ENCODE results near the gene DPP10.

The DPP10 gene

DNA sequence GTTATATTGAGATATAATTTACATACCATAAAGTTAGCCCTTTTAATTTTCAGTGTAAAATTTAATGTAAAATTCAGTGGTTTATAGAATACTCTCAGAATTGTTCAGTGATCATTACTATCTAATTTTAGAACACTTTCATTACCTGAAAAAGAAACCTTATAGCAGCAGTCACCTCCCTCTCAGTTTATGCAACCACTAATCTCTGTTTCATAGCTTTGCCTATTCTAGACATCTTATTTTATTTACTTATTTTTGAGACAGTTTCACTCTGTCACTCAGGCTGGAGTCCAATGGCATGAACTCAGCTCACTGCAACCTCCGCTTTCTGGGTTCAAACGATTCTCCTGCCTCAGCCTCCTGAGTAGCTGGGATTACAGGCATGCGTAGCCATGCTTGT lies 479.6 kb downstream of the DPP10 start:
- Mint-ChIP-seq H3K27me3 (no peaks in the 10 kb centered on the region), H3K36me3 (ENCODE audit: insufficient read depth) (no peaks in the 10 kb centered on the region)
- no peak for ATAC-seq (replicated peaks; ENCODE audit: extremely low read depth, poor library complexity, severe bottlenecking)

DNA sequence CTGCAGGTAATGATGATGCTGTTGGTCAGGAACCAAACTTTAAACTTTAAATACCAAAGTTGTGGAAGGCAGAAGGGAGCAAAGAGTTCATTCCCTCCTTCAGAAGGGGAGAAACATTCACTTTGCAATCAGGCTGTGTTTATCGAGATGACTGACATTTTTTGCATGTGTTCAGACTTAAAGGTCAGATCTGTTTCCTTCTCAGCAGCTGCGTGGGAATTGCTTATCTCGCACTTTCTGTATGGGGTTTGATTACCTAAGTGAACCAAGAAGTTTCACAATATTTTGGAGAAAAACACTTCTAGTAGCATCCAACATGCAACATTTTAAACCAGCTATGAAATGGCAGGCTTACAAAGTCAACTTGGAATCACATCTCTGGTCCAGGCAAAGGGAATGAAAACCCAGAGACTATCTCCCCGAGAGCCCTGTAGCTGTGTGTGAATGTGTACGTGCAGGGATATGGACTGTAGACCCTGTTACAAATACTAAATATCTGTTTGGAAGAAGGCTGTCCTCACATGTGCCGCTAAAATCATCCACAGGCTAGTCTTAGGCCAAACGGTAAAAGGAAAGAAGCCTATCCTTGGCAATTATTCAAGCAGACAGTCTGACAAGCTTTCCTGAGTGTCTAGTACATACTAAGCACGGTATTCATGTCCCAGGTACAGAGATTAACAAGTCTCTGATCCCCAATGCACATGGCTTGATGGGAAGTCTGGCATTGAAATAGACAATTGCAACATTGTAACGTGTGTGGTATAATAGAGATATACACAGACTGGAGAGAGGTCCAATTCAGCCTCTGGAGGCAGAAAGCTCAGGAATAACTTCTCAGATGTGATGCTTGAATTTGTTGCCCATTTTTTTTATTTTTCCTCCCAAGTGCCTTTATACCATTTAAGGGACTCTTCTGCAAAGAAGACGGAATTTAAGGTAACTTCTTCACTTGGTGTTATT lies 483.1 kb downstream of the DPP10 start:
- Mint-ChIP-seq H3K27me3 (no peaks in the 10 kb centered on the region), H3K27ac (ENCODE audit: low read depth) (no peak overlapping the region), H3K36me3 (ENCODE audit: insufficient read depth) (peaks cover 1% of the 10 kb centered on the region), H3K4me3 (no peak overlapping the region), H3K4me1 (no peaks in the 10 kb centered on the region), H3K9me3 (peaks cover 9% of the 10 kb centered on the region)
- DNase-seq (ENCODE audit: low spot score in 2 of 2) (no peak), ATAC-seq (replicated peaks; ENCODE audit: extremely low read depth, poor library complexity, severe bottlenecking) (no peak)

More for the DNA sequence above, 479.6 kb downstream of the DPP10 start:
- H3K27ac Mint-ChIP-seq (ENCODE audit: low read depth) = no peak overlapping the region
- no peaks in the 10 kb centered on the region for H3K4me1 Mint-ChIP-seq
- H3K9me3 Mint-ChIP-seq = peaks cover under 1% of the 10 kb centered on the region
- no peak overlapping the region for H3K4me3 Mint-ChIP-seq
- DNase-seq (ENCODE audit: low spot score in 2 of 2) = no peak

DNA sequence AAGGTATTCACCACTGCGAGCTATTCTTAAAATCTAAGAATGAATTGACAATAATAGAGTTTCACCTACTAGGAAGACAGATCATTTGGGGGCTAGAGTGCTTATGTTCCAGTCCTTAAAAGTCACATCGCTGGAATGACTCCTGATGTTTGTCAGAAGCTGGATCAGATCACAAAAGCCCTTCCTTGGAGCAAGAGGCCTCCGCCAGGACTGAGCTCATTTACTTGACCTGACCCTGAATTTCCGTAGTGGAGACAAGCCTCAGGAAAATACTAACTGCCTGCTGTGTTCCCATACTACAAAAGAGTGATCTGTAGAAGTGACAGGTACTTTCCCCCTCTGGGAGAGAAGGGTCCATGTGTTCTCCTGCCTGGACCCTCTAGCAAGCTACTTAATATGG lies 483.9 kb downstream of the DPP10 start:
- DNase-seq (ENCODE audit: low spot score in 2 of 2) = no peak
- H3K36me3 Mint-ChIP-seq (ENCODE audit: insufficient read depth) = peaks cover 1% of the 10 kb centered on the region

DNA sequence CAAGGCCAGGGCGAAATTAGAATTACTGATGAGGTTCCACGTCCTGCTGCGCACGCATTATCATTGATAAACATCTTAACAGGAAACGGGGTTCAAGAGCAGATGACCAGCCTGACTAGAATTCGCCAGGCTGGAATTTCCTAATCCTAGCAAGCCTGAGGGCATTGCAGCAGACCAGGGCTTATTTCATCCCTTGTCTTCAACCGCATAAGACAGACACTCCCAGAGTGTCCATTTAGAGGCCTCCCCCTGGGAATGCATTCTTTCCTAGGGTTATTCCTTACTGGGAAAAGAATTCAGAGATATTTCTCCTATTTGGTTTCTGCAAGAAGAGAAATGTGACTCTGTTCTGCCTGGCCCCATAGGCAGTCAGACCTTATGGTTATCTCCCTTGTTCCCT lies 486.8 kb downstream of the DPP10 start:
- Mint-ChIP-seq H3K4me1 (no peaks in the 10 kb centered on the region), H3K9me3 (peaks cover 22% of the 10 kb centered on the region), H3K27me3 (no peaks in the 10 kb centered on the region), H3K36me3 (ENCODE audit: insufficient read depth) (peaks cover 1% of the 10 kb centered on the region), H3K4me3 (no peak overlapping the region), H3K27ac (ENCODE audit: low read depth) (no peak overlapping the region)
- no peak for DNase-seq (ENCODE audit: low spot score in 2 of 2)
- ATAC-seq (replicated peaks; ENCODE audit: extremely low read depth, poor library complexity, severe bottlenecking) = no peak

More for the DNA sequence above, 483.9 kb downstream of the DPP10 start:
- ATAC-seq (replicated peaks; ENCODE audit: extremely low read depth, poor library complexity, severe bottlenecking) = no peak
- no peaks in the 10 kb centered on the region for H3K27me3 Mint-ChIP-seq
- H3K27ac Mint-ChIP-seq (ENCODE audit: low read depth) = no peak overlapping the region
- H3K4me3 Mint-ChIP-seq = no peak overlapping the region
- H3K9me3 Mint-ChIP-seq = peaks cover 15% of the 10 kb centered on the region
- no peaks in the 10 kb centered on the region for H3K4me1 Mint-ChIP-seq

DNA sequence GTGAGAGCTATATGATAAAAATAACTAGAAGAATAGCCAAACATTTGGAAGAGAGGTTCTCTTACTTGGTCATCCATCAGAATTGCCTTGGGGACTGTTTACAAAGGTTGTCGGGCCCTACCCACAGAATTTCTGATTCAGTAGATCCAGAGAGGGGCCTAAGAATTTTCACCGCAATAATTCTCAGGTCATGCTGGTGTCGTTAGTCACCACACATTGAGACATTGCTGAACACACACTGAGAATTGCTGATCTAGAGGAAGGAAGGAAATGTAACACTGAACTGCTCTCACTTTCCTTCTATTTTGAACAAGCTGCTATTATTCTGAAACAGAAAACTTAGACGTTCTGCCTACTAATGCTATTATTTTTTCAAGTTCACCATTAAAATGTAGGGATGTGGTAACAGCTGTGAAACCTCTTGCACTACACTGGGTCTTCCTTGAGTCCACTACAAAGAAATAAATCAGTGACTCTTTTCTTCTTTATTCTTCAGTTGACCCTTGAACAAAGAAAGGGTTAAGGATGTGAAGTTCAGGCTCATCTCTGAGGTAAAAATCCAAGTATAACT lies 491.3 kb downstream of the DPP10 start:
- ATAC-seq (replicated peaks; ENCODE audit: extremely low read depth, poor library complexity, severe bottlenecking) = no peak
- no peak overlapping the region for H3K27ac Mint-ChIP-seq (ENCODE audit: low read depth)
- no peaks in the 10 kb centered on the region for H3K27me3 Mint-ChIP-seq

DNA sequence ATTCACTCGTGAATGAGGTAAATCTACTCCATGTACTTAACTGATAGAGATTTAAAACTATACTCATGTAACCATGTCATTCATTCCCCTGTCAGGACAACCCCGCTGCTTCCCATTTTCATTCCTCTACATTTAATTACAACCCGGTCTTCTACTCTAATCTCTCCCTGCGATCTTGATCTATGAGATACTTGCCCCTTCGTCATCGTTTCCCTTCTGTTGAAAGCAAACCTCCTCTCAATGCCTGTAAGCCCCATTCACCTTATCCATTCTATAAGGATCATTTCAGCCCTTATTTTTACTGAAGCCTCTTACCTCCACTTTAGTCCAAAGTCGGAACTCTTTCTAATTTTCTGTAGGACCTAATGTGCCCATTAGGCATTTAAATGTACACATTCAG lies 492.6 kb downstream of the DPP10 start:
- DNase-seq (ENCODE audit: low spot score in 2 of 2) = no peak

More for the DNA sequence above, 491.3 kb downstream of the DPP10 start:
- Mint-ChIP-seq H3K4me1 (no peaks in the 10 kb centered on the region), H3K4me3 (no peak overlapping the region), H3K36me3 (ENCODE audit: insufficient read depth) (peaks cover 1% of the 10 kb centered on the region), H3K9me3 (peaks cover 32% of the 10 kb centered on the region)
- DNase-seq (ENCODE audit: low spot score in 2 of 2) = no peak

DNA sequence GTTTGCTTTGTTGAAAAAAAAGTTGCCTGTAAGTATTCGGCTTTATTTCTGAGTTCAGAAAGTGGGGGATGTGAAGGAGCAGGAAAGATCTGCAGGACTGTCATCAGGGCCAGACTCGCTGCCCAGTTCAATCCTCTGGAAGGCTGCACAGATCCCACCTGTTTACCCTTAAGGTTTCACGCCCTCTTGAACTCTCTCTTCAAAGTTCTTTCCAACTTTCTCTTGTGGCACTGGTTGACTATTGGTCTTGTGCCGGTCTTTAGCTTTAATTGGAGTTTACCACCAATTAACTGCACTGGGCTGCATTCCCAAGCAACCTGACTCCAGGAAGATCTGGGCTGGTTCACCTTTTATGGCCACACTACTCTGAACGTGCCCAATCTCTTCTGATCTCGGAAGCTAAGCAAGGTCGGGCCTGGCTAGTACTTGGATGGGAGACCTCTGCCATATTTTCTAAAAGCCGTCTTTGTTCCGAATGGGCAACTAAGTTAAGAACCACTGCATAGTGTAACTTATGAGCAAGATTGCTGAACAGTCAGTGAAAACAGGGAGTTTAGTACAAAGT lies 495.0 kb downstream of the DPP10 start:
- no peaks in the 10 kb centered on the region for H3K36me3 Mint-ChIP-seq (ENCODE audit: insufficient read depth)
- no peak for DNase-seq (ENCODE audit: low spot score in 2 of 2)
- no peak overlapping the region for H3K27ac Mint-ChIP-seq (ENCODE audit: low read depth)
- no peaks in the 10 kb centered on the region for H3K4me1 Mint-ChIP-seq
- H3K9me3 Mint-ChIP-seq = peaks cover 20% of the 10 kb centered on the region
- no peak overlapping the region for H3K4me3 Mint-ChIP-seq
- no peak for ATAC-seq (replicated peaks; ENCODE audit: extremely low read depth, poor library complexity, severe bottlenecking)
- H3K27me3 Mint-ChIP-seq = no peaks in the 10 kb centered on the region

More for the DNA sequence above, 492.6 kb downstream of the DPP10 start:
- no peaks in the 10 kb centered on the region for H3K4me1 Mint-ChIP-seq
- peaks cover under 1% of the 10 kb centered on the region for H3K36me3 Mint-ChIP-seq (ENCODE audit: insufficient read depth)
- peaks cover 26% of the 10 kb centered on the region for H3K9me3 Mint-ChIP-seq
- H3K4me3 Mint-ChIP-seq = no peak overlapping the region
- ATAC-seq (replicated peaks; ENCODE audit: extremely low read depth, poor library complexity, severe bottlenecking) = no peak
- H3K27ac Mint-ChIP-seq (ENCODE audit: low read depth) = no peak overlapping the region
- H3K27me3 Mint-ChIP-seq = no peaks in the 10 kb centered on the region

DNA sequence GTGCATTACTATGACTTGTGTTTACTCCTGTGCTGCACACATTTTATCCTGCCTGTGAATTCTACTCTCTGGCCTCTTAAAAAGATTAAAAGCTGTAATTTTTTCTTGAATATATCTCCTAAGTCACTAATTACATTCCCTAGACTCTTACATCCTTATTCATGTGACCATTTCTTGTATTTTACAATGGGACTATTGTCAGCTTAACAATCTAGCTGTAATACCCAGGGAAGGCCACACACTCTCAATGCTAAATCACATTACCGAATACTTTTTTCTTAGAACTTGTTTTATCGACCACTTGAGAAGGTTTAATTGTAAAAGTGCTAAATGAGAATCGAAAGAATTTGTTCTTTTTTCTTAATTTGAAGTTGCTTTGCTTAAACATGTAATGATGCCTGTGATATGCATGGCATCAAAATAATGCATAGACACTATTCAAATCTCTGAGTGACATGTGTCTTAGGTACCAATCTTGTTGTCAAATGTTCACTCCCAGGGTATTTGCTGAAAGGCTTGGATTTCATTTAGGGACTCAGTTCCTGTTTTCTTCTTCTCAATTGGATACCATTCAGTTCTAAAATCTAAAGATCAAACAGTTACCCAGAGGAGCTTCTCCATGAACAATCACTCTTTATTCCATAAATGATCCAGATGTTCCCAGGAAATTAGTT lies 498.5 kb downstream of the DPP10 start:
- ATAC-seq (replicated peaks; ENCODE audit: extremely low read depth, poor library complexity, severe bottlenecking) = no peak
- no peaks in the 10 kb centered on the region for H3K36me3 Mint-ChIP-seq (ENCODE audit: insufficient read depth)
- no peak overlapping the region for H3K27ac Mint-ChIP-seq (ENCODE audit: low read depth)
- no peak overlapping the region for H3K4me3 Mint-ChIP-seq
- H3K27me3 Mint-ChIP-seq = no peaks in the 10 kb centered on the region
- H3K9me3 Mint-ChIP-seq = peaks cover 4% of the 10 kb centered on the region
- DNase-seq (ENCODE audit: low spot score in 2 of 2) = no peak
- no peaks in the 10 kb centered on the region for H3K4me1 Mint-ChIP-seq

DNA sequence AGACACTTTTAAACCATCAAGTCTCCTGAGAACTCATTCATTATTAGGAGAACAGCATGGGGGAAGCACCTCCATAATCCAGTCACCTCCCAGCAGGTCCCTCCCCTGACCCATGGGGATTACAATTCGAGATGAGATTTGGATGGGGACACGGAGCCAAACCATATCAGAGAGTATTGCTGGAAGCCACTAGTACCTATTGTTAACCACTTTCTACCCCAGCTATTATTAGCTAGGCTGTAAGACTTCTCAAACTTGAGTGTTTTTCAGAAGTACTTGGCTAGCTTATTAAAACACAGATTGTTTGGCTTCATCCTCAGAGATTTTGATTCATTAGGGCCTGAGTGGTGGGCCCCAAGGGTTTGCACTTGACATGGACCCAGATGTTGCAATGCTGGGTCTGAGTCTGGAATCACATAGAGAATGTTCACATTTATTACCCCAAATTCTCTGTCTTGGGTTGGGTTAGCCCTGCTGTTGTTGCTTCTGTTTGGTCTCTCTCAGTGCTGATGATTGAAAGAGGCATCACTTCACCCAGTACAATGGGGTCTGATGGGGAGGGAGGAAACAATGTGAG lies 506.9 kb downstream of the DPP10 start:
- H3K27ac Mint-ChIP-seq (ENCODE audit: low read depth) = no peak overlapping the region
- DNase-seq (ENCODE audit: low spot score in 2 of 2) = no peak
- H3K4me1 Mint-ChIP-seq = no peaks in the 10 kb centered on the region
- no peak overlapping the region for H3K4me3 Mint-ChIP-seq
- no peaks in the 10 kb centered on the region for H3K27me3 Mint-ChIP-seq
- ATAC-seq (replicated peaks; ENCODE audit: extremely low read depth, poor library complexity, severe bottlenecking) = no peak
- H3K9me3 Mint-ChIP-seq = peaks cover 13% of the 10 kb centered on the region
- H3K36me3 Mint-ChIP-seq (ENCODE audit: insufficient read depth) = no peaks in the 10 kb centered on the region

DNA sequence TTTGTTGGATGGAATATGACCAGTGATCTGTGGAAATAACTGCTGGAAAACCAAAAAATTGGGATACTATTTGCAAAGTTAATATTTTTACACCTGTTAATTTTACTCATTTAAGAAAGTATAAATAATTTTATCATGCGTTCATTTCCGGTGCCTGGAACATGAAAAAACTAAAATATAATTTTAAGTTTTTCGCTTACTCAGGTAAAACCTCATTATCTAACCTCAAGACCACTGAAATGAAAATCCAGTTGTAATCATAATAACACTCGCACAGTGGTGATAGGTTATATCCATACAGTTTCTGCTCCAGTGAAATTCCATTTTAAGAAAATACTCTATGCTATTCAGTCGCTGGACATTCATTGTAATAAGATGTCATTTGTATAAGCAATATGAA lies 517.9 kb downstream of the DPP10 start:
- DNase-seq (ENCODE audit: low spot score in 2 of 2) (no peak), ATAC-seq (replicated peaks; ENCODE audit: extremely low read depth, poor library complexity, severe bottlenecking) (no peak)
- H3K4me3 Mint-ChIP-seq = no peak overlapping the region
- H3K27me3 Mint-ChIP-seq = no peaks in the 10 kb centered on the region
- H3K36me3 Mint-ChIP-seq (ENCODE audit: insufficient read depth) = peaks cover 2% of the 10 kb centered on the region
- peaks cover 25% of the 10 kb centered on the region for H3K9me3 Mint-ChIP-seq
- no peak overlapping the region for H3K27ac Mint-ChIP-seq (ENCODE audit: low read depth)
- no peaks in the 10 kb centered on the region for H3K4me1 Mint-ChIP-seq

DNA sequence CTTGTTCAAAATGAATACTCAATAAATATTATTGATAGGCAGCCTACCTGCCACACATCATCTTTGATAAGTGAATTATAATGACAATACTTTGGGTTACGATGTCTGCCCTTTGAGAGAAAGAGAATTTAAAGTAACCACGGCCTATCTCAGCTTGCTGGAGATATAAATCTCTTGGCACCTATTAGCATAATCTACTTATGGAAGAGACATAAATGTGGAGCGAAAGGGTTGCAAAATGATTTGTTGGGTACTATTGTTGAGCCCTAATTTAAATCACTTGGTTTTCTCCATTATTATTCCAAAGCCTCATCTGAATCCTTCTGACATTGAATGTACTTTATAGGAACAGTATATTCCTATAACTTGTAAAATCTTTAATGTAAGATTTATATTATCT lies 520.1 kb downstream of the DPP10 start:
- Mint-ChIP-seq H3K4me1 (no peaks in the 10 kb centered on the region), H3K36me3 (ENCODE audit: insufficient read depth) (peaks cover 2% of the 10 kb centered on the region), H3K27me3 (no peaks in the 10 kb centered on the region), H3K4me3 (no peak overlapping the region), H3K9me3 (peaks cover 32% of the 10 kb centered on the region), H3K27ac (ENCODE audit: low read depth) (no peak overlapping the region)
- no peak for DNase-seq (ENCODE audit: low spot score in 2 of 2)
- ATAC-seq (replicated peaks; ENCODE audit: extremely low read depth, poor library complexity, severe bottlenecking) = no peak

DNA sequence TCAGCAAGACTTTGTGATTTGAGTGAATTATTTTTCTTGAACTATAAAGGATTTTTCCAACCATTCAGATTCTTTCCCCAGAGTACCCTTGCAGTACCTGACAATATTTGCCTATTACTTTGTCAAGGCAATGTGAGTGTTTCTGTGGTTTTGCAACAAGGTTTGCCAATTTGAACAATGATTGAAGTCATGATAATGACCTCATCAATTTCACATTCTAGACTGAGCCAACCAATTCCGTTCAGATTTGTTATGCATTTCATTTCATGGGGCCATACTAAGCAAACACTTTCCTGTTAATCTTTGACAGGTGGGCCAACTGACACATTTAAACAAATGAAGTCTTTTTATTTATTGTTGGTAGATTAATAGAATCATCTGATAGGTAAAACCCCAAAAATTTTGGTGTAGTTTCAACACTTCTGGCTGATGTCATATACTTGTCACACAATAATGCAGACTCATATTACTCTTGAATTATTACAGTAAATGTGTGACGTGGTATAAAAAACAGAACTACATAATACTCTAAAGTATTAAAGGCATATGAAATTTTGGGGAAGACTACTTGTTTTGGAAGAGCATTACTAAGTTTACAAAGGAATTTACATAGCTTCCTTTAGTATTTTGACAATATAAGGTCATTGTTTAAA lies 526.4 kb downstream of the DPP10 start:
- Mint-ChIP-seq H3K9me3 (peaks cover 29% of the 10 kb centered on the region), H3K27ac (ENCODE audit: low read depth) (no peak overlapping the region), H3K27me3 (no peaks in the 10 kb centered on the region), H3K4me3 (no peak overlapping the region), H3K4me1 (no peaks in the 10 kb centered on the region), H3K36me3 (ENCODE audit: insufficient read depth) (no peaks in the 10 kb centered on the region)
- no peak for ATAC-seq (replicated peaks; ENCODE audit: extremely low read depth, poor library complexity, severe bottlenecking)
- no peak for DNase-seq (ENCODE audit: low spot score in 2 of 2)
